ENCODE data around the gene IGF1R.
A peak's percentile ranks its signal among the peaks of the same experiment; 100 is the strongest.

Gene IGF1R

GRCh38 chr15:98648654-98649471, 524 bp downstream of the IGF1R start:
- peak; percentile 40 to 81 (median 62) for DNase-seq

GRCh38 chr15:98649472-98650416, 1.4 kb downstream of the IGF1R start:
- peak; percentile 33 to 71 (median 54) for DNase-seq

DNA sequence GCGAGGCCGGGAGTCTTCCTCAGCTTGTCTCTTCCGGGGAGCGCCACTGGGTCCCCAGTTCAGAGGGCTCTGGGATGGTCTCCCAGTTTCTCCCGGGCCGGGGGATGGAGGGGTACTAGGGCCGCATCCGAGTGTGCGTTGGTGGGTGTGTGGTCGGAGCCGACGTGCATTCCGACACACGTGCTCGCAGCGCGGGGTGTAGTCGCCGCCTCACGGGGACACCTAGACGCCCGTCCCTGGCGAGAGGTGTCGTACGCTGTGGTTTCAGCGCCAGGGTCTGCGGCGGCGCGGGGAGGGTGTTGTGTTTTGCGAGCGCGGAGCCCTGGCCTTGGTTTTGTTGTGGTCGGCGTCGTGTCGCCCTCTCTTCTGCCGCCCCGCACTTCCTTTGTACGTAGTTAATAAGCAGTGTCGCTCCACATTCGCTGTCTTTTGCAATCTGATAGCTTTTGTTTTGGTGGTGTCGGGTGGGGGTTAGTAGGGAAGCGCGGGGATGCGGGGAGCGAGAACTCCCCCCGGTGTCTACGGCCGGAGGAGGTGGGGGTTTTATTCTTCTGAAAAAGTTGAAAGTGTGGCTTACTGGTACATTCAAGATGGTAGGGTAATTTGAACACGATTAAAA, 2.2 kb downstream of the IGF1R start:
- peak; percentile 17 to 51 (median 44) for DNase-seq

DNA sequence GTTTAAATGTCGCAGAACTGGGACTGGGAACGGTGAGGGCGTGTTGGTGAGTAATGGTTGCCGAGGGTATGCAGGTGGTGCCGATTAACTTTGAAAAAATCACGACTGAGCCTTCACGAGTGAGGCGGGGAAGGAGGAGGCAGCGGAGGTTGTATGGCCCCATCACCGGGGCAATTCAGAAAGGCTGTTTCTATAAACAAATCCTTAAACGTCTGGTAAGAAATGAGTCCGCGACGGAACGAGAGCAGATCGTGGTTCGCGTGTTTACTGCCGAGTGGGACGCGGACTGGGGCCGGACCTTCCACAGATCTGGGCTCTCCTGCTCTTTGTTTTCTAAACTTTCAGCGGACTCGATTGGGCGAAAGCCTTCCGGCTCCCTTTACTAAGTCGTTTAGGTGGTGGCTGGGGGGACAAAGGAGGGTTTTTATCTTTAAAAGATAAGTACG, 2.7 kb downstream of the IGF1R start:
- DNase-seq: peak in 2 of 4 experiments; percentile 19

DNA sequence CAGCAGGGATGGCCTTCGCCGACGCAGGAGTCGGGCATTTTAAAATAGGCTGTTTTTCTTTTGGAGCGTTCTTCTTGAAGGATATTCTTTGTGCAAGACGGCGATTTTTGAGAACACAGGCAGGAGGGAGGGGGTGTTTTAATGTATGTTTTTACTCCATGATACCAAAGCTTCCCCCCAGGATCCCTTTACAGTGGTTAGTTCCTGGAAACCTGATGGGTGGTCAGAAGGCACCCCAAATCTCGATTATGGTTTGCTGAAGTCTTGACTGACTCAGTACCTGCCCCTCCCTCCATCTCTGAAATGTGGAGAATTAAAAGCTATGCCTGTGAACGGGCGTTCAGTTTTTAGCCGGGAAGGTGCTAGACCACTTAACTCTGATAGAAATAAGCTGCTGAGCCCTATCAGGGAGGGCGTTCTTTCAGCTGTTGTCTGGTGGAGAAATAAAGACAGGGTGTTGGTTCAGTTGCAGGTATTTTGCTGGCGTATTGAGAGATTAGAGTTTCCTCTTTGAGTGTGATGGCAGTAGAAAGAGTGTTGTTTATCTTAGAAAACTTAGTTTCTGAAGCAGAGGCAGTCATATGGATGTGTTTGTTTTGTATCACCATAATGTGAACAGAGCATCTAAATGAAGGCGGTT, 3.4 kb downstream of the IGF1R start:
- DNase-seq: no peak

DNA sequence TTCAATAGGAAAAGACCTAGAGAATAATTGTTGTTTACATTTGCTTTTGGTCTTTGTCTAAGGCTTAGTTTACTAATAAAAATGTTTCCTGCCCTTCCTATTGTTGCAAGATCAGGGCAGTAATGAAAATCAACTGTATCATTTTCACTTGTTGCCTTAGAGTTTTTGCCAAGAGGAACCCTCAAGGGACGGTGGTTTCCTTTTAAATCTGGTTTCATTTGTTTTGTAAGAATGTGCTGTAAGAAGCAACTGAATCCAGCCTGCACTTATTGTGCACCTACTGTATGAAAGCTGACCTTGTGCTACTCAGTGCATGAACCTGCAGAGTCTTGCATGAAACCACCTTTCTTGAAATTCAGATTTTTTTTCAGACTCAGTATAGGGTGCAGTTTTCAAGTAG, 5.3 kb downstream of the IGF1R start:
- DNase-seq: peak in 3 of 4 experiments; percentile 6 to 33 (median 14)

GRCh38 chr15:98654790-98655360, 6.5 kb downstream of the IGF1R start:
- DNase-seq: no peak

GRCh38 chr15:98655732-98656131, 7.4 kb downstream of the IGF1R start:
- DNase-seq: no peak

DNA sequence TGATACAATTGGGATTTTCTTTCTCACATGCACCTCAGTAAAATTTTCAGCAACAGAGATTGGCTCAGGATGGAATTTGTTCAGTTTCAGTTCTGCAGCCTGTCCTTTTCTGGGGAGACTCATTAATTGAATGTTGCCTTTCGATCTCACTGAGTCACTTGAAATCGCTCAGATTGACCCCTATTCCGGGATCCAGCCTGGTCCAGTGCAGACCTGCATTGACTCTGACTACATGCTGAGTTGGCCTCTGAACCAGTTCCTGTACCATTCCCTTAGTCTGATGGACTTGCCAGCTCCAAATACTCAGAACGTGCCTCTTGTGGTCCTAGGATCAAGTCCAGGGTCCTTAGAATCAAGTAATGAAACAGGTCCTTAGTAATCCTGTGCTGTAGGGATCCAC, 9.4 kb downstream of the IGF1R start:
- no peak for DNase-seq

DNA sequence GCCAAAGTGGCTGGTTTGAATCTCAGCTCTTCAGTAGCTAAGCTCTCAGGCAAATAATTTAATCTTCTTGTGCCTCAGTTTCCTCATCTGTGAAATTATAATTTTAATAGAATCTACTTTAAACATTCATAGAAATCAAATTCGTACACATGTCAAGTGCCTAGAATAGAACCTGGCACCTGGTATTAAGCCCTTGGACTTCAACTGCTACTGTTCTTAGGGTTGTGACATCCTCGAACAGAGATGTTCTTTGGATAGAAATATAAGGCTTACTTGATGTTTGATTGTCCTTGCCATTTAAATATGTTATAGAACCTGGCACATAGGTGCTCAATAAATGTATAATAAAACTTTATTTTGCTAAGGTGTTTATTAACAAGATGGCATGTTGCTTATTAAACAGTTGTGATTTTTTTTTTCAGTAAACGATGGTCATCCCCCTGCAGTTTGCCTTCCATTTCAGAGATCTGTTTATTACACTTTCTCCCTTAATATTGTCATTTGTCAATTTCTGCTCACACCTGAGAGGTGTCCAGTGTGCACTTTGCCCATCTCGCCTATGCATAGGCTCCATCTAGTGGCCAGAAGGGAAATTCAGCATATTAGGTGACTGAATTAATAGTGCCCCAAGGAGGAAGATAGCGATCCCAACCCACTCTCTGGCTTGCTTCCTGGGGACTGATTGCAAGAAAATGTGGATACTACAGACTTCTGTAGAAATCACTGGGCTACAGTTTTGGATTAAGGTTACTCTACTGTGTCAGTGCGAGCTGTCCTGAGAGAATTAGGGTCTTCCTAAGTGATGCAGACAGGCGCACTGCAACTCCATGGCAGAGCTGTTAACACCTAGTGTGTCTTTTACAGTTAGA, 10.7 kb downstream of the IGF1R start:
- peak; percentile 61 to 77 (median 68) for DNase-seq

GRCh38 chr15:98660055-98660454, 11.7 kb downstream of the IGF1R start:
- no peak for DNase-seq

DNA sequence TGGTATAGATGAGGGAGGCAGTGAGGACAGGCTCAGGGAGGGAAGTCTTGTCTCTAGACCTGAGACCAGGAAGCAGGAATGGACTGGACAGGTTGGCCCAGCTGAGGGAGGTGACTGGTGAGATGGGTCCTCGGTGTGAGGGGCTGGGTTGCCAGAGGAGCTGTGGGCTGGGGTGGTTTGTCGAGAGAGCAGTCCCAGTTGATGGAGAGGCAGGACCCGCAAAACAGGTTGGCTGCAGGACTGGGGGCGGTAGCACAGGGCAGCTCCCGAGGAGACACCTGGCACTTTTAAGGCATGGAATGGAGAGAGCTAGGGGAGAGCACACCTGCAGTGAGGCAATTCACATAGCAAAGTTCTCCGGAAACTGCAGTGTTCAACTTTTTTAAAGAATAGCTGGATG, 14.7 kb downstream of the IGF1R start:
- no peak for DNase-seq

DNA sequence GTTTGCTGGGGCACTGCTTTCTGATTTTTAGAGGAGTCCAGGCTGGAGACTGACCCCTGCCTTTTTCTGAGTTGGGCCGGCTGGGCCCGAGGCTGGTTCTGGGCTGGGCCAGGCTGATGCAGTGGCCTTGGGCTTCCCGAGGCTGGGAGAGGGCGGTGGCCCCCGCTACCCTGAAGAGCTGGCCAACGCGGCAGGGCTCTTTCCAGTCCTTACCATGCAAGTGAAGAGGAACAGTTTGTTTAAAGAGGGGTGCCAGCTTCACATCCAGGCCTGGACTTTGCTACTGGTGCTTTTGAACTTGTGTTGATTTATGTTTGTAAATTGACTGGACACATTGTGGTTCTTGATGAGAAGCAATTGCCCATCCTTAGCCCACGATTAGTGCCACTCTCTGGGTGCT, 15.3 kb downstream of the IGF1R start:
- no peak for DNase-seq

DNA sequence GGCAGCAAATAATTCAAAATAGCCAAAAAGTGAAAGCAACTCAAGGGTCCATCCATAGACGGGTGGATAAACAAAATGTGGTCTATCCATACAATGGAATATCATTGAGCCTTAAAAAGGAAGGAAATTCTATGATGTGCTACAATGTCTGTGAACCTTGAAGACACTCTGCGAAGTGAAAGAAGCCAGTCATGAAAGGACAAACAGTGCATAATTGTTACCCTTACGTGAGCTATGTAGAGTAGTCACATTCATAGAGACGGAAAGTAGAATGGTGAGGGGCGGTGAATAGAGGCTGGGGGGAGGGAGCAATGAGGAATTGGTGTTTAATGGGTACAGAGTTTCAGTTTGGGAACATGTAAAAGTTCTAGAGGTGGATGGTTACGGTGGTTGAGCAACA, 18.1 kb downstream of the IGF1R start:
- no peak for DNase-seq

- DNase-seq: no peak
Observed at GRCh38 chr15:98666841-98667240, 18.5 kb downstream of the IGF1R start.

DNA sequence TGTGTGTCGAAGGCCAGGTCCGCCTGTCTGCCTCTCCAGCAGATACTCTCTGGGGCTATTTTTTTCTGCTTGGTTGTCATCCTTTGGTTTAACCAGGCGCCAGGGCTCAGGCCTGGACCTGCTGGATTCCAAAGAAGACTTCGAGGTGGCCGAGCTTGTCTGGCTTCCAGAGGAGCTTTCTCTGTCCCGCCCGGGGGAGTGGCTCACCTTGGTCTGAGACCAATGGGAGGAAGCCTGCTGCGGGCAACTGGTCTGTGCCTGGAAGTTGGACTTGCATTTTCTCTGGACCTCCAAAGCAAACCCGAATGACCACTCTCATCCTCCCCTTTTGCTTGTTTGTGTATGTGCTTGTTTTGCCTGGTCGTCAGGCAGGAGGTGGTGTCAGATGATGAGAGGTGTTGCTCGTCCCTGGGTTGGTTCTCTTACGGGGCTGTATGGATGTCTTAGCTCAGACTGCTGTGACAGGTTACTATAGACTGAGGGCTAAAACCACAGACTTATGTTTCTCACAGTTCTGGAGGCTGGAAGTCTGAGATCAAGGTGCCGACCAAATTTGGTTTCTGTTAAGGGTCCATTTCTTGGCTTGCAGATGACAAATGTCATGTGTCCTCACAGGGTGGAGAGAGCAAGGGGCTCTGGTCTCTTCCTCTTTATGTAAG, 19.3 kb downstream of the IGF1R start:
- DNase-seq: no peak

DNA sequence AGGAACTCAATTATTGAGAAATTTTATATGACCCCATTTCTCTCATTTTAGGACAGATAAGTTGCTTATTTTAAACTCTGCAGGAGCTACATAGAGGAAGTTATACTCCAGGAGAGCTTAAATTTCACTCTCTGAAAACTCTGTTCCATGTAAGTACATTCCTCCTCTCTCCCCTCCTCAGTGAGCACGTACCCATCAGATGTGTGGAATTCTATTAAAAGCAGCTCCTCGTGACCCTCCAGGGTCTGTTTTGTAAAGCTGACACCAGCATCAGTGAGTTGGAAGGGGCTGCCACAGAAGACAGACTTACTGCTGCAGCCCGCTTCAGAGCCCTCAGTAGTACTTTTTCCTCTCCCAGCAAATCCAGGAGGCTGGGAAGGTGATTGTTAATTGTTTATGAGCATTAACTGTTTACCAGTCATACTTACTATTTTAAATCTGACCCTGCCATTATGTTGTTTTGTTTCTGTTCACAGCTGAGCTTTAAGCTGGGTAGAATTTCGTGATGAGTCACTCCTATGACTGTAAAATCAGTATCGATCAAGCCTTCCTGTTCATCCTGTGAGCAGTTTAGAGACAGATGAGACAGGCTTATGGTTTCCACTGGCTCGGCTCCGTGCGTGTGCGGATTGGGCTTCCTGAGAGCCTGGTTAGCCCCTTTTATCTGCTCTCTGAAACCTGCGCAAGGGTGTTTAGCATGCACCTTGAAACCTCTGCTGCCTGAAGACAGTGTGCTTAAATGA, 20.4 kb downstream of the IGF1R start:
- DNase-seq: no peak

DNA sequence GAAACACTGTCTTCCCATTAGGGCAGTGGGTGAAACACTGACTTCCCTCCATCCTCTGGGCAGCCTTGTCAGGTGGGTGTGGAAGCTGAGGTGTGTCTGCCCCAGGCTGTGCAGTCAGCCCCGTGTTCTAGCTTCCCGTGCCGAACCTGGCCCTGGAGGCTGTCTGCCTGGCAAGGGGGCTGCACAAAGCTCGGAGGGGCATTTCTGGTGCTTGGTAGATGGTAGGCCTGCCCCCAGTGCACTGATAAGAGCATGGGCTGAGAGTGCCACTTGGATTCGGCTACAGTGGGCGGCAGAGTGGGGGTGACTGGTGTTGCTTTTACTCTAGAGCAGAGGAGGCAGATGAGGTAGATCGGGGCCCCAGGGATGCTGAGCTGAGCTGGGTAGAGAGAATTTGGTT, 21.3 kb downstream of the IGF1R start:
- DNase-seq: no peak

- DNase-seq: no peak
Observed at GRCh38 chr15:98671060-98672008, 23.0 kb downstream of the IGF1R start.
